HG03575 (cell line): ENCODE results near the gene COA5.
A peak's percentile ranks its signal among the peaks of the same experiment; 100 is the strongest.

Experiments used
- ATAC-seq: cut with Tn5 transposase; IDR thresholded peaks from one replicate; pipeline ENCODE4 v1.9.1; 2021; ENCODE audit not compliant: unreplicated experiment, insufficient number of reproducible peaks, low FRiP score; ENCODE audit errors: extremely low read depth

The COA5 gene

GRCh38 chr2:98559581-98559980 is 48.7 kb downstream of the COA5 start:
- ATAC-seq = no peak

GRCh38 chr2:98558852-98559530 is 49.3 kb downstream of the COA5 start:
- ATAC-seq = no peak

- ATAC-seq = peak; percentile 63
Measured at GRCh38 chr2:98556344-98557033, 51.8 kb downstream of the COA5 start.

GRCh38 chr2:98555696-98556095 is 52.6 kb downstream of the COA5 start:
- no peak for ATAC-seq

- no peak for ATAC-seq
Measured at GRCh38 chr2:98554116-98554861, 54.0 kb downstream of the COA5 start.

GRCh38 chr2:98552499-98553179 is 55.7 kb downstream of the COA5 start:
- ATAC-seq = no peak

- no peak for ATAC-seq
Measured at GRCh38 chr2:98551316-98551715, 57.0 kb downstream of the COA5 start.

GRCh38 chr2:98550165-98550564 is 58.1 kb downstream of the COA5 start:
- no peak for ATAC-seq
